K562 (cell line): ENCODE measurements around the gene CHD2.

Experiments
- EZH2 ChIP-seq: IDR thresholded peaks from 2 replicates; pipeline ENCODE4 v1.6.1; 2012; ENCODE audit warnings: low read depth, mild to moderate bottlenecking, inconsistent platforms, low read length, borderline replicate concordance
- NR2C1 ChIP-seq, 2 experiments: fragments of 450-650 bp; IDR thresholded peaks; 2 replicates each; pipeline ENCODE4 v1.6.1; 2017; ENCODE audit warnings: mild to moderate bottlenecking in 2 of 2, antibody characterized with exemption in 1 of 2, inconsistent platforms in 1 of 2, missing compliant biosample characterization in 1 of 2, missing genetic modification characterization in 1 of 2
- POLR2A ChIP-seq: fragments of 450-650 bp; conservative IDR thresholded peaks from 2 replicates; pipeline ENCODE4 v1.6.1; 2016
- POLR2AphosphoS5 ChIP-seq: IDR thresholded peaks from 2 replicates; pipeline ENCODE4 v1.6.1; 2011; ENCODE audit warnings: mild to moderate bottlenecking, low read depth, low read length, moderate library complexity; ENCODE audit not compliant: control insufficient read depth, insufficient read depth
- SMARCC2 ChIP-seq: fragments of 450-650 bp; IDR thresholded peaks from 2 replicates; pipeline ENCODE4 v1.6.1; 2017; ENCODE audit warnings: antibody characterized with exemption, moderate library complexity, mild to moderate bottlenecking, low read depth
- SP1 ChIP-seq: sonication (generic); formaldehyde crosslinking; IDR thresholded peaks from 2 replicates; pipeline ENCODE4 v1.8.1; 2022; ENCODE audit warnings: mild to moderate bottlenecking, missing genetic modification reagents
- SRSF9 ChIP-seq: fragments of 200-400 bp; formaldehyde crosslinking; IDR thresholded peaks from 2 replicates; pipeline ENCODE4 v1.6.1; 2017; ENCODE audit warnings: low read depth, low read length, borderline replicate concordance
- ZFP36 ChIP-seq: fragments of 150-350 bp; IDR thresholded peaks from 2 replicates; pipeline ENCODE4 v1.6.1; 2018; ENCODE audit warnings: low read length, low read depth; ENCODE audit not compliant: partially characterized antibody
- ZFX ChIP-seq: sonication (generic); formaldehyde crosslinking; IDR thresholded peaks from 2 replicates; pipeline ENCODE4 v1.8.0; 2022; ENCODE audit warnings: mild to moderate bottlenecking, missing genetic modification reagents, moderate library complexity
- TF ChIP-seq, protein P1 (sequence below), 2 experiments: fragments of 450-650 bp in 1 of 2; sonication (generic) in 1 of 2; formaldehyde crosslinking in 1 of 2; IDR thresholded peaks in 1 of 2; conservative IDR thresholded peaks in 1 of 2; 2 replicates each; pipeline versions ENCODE4 v1.6.1 to v1.8.1; 2016 to 2023; ENCODE audit warnings: mild to moderate bottlenecking in 2 of 2, moderate library complexity in 2 of 2, inconsistent platforms in 1 of 2, missing genetic modification reagents in 1 of 2
- TF ChIP-seq, protein P2 (sequence below), 3 experiments: IDR thresholded peaks in 2 of 3; conservative IDR thresholded peaks in 1 of 3; 2 replicates each; pipeline ENCODE4 v1.5.1; 2011 to 2012; ENCODE audit warnings: low read length in 3 of 3, mild to moderate bottlenecking in 3 of 3, control low read depth in 2 of 3, improper control_type of control experiment in 1 of 3, inconsistent platforms in 1 of 3, low read depth in 1 of 3, mixed read lengths in 1 of 3, moderate library complexity in 1 of 3; ENCODE audit not compliant: insufficient read depth in 2 of 3

DNA sequence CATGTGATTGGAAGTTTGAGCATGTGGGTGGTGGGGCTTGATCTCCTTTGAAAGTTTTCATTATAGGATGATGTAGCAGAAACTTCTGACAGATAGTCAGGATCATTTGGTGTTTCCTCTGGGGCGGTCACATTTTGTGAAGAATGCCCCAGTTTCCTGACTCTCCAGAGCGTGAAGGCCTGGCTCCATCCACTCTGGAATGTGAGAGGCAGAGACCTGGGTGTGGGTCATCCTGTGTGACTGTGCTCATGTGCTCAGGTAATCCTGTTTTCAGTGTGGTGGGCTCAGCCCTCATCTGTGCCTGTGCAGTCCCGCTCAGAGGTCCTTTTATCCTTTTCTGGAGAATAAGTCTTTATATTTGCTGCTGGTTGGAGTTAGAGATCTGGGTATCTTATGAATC, 107.9 kb downstream of the CHD2 start:
- TF ChIP-seq EZH2 (no peak), POLR2A (no peak), ZFP36 (no peak), SRSF9 (no peak), SMARCC2 (no peak), ZFX (CRISPR knock-in tag) (no peak), POLR2AphosphoS5 (no peak), SP1 (no peak), NR2C1 (IDR thresholded peaks at IDR 0.05) (no peak), NR2C1 (tag; IDR thresholded peaks at IDR 0.05) (no peak)
- TF ChIP-seq, protein P1, sequence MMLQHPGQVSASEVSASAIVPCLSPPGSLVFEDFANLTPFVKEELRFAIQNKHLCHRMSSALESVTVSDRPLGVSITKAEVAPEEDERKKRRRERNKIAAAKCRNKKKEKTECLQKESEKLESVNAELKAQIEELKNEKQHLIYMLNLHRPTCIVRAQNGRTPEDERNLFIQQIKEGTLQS (IDR thresholded peaks at IDR 0.05) = no peak
- TF ChIP-seq, protein P1 (CRISPR knock-in tag; conservative IDR thresholded peaks at IDR 0.05) = no peak
- TF ChIP-seq, protein P2, sequence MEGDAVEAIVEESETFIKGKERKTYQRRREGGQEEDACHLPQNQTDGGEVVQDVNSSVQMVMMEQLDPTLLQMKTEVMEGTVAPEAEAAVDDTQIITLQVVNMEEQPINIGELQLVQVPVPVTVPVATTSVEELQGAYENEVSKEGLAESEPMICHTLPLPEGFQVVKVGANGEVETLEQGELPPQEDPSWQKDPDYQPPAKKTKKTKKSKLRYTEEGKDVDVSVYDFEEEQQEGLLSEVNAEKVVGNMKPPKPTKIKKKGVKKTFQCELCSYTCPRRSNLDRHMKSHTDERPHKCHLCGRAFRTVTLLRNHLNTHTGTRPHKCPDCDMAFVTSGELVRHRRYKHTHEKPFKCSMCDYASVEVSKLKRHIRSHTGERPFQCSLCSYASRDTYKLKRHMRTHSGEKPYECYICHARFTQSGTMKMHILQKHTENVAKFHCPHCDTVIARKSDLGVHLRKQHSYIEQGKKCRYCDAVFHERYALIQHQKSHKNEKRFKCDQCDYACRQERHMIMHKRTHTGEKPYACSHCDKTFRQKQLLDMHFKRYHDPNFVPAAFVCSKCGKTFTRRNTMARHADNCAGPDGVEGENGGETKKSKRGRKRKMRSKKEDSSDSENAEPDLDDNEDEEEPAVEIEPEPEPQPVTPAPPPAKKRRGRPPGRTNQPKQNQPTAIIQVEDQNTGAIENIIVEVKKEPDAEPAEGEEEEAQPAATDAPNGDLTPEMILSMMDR (IDR thresholded peaks at IDR 0.05 in 2 of 3, conservative IDR thresholded peaks at IDR 0.05 in 1 of 3; ENCODE audit: insufficient read depth in 2 of 3, low read depth in 1 of 3, low read length in 3 of 3) = no peak
